GM12873 (cell line): Measurements from ENCODE around the gene VAT1.

Experiments used
- TF ChIP-seq, protein P1 (sequence below): IDR thresholded peaks from 2 replicates; pipeline ENCODE4 v1.5.1; 2012; ENCODE audit warnings: low read depth, mild to moderate bottlenecking, moderate library complexity, low read length, control low read depth; ENCODE audit not compliant: insufficient read depth; ENCODE audit errors: missing control alignments

Gene VAT1

DNA sequence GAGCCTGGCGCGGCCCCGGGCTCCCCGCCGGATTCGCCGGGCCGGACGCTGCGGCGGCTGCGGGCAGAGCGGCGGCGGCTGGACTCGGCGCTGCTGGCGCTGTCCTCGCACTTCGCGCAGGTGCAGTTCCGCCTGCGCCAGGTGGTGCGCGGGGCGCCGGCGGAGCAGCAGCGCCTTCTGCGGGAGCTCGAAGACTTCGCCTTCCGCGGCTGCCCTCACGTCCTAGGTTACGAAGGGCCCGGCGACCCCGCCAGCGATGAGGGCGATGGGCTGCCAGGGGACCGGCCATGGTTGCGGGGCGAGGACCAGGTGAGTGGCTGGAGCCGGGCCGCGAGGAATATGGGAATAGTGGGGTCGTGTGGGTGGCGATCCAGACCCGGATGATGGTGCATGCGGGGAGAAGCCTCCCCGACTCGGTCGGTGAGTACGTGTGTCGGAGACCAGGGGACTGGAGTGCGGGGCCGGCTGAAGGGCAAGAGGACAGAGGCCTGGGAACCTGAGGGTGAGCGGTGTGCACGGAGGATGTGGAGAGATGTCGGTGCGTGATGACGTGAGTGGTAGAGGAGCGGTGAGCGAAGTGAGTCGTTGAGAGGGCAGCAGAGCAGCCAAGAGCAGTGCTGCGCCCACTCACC, 41.3 kb downstream of the VAT1 start:
- TF ChIP-seq, protein P1, sequence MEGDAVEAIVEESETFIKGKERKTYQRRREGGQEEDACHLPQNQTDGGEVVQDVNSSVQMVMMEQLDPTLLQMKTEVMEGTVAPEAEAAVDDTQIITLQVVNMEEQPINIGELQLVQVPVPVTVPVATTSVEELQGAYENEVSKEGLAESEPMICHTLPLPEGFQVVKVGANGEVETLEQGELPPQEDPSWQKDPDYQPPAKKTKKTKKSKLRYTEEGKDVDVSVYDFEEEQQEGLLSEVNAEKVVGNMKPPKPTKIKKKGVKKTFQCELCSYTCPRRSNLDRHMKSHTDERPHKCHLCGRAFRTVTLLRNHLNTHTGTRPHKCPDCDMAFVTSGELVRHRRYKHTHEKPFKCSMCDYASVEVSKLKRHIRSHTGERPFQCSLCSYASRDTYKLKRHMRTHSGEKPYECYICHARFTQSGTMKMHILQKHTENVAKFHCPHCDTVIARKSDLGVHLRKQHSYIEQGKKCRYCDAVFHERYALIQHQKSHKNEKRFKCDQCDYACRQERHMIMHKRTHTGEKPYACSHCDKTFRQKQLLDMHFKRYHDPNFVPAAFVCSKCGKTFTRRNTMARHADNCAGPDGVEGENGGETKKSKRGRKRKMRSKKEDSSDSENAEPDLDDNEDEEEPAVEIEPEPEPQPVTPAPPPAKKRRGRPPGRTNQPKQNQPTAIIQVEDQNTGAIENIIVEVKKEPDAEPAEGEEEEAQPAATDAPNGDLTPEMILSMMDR = peak; percentile 29

DNA sequence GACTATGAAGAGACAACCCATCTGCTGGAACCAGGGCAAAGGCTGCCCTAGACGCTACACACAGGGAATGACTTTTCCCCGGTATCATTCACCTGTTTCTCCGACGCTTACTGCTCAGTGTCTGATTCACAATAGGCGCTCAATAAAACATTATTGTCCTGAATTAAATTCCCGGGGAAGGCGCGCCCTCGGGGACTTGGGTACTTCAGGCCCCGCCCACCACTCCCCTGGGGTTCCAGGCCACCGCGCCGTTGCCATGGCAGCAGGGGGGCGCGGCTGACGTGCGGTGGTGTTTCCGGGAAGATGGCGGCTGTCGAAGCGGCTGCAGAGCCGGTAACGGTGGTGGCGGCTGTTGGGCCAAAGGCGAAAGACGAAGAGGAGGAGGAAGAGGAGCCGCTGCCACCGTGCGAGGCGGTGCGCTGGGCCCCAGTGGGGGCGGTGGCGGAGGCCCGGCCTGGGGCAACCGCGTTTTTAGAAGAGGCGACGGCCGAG, 41.9 kb downstream of the VAT1 start, which contains the start of gene RUNDC1:
Gene RUNDC1 (plus strand): TSS at position 292 of the 492 bp plus-strand sequence. CDS start 12 bp downstream, at position 304.
- TF ChIP-seq, protein P1 = no peak

DNA sequence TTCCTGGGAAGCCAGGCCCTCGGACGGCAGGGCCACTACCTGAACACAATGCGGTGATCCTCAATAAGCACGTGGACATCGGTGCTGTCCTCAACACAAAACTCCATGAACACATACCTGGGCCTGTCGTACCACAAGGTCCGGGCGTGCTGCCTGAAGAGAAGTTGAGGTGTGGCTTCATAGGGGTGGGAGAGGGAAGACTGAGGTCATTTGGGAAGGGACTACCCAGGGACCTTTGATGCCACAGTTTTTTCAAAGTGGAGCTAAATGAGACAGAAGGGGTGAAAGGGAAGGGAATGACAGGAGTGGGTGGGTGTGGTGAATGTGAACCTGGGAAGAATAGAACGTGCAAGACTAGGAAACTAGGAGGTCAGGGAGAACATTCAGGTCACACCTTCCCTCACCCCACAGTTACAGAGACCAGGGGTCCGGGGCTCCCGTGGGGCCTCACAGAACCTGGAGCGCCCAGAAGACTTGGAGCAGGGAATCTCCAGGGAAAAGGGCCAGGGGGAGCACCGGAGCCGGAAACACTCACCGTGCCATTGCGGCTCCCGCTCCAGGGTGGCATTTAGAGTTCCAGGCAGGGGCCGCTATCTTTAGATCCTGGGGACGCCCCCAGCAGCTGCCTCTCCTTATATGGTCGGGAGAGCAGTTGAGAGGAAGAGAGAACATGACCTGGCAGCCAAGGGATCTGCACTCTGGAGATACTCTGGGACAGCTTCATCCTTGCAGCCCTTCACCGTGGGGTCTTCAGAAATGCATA, 42.5 kb downstream of the VAT1 start, which contains the start of gene PTGES3L:
Gene PTGES3L (minus strand): TSS at position 570 of the 763 bp plus-strand sequence. CDS start 27 bp downstream, at position 543.
- TF ChIP-seq, protein P1 = no peak

DNA sequence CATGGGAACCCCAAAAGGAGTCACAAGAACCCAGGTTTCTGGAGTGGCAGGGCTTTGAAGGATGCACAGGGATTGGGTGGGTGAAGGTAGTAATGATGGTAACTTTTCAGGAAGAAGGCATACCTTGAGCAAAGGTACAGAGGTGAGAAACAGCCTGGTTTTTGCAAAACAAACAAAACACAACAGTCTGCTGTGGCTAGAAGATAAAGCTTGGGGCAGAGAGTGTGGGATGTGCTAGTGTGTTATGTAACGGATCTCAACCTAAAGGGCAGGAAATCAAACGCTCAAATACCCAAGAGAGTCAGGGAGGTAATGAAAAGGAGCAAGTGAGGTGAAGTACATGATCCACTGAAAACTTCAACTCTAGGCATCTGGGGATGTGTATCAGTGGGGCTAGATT, 46.9 kb downstream of the VAT1 start:
- TF ChIP-seq, protein P1 = no peak

DNA sequence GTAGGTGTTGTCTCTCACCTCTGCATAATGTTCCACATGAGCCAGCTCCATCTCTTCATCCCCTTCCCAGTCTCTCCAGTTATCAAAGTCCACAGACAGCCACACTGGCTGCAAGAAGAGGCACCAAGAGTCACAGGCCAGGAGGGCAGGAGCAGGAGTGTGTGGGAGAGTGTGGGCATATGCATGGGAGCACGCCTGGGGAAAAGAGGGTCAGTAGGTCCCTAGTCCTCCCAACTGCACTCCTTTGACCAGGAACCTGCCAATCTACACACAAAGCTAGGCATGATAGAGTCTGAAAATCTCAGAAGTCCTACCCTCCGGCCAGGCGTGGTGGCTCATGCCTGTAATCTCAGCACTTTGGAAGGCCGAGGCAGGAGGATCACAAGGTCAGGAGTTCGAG, 50.6 kb downstream of the VAT1 start:
- TF ChIP-seq, protein P1 = no peak

DNA sequence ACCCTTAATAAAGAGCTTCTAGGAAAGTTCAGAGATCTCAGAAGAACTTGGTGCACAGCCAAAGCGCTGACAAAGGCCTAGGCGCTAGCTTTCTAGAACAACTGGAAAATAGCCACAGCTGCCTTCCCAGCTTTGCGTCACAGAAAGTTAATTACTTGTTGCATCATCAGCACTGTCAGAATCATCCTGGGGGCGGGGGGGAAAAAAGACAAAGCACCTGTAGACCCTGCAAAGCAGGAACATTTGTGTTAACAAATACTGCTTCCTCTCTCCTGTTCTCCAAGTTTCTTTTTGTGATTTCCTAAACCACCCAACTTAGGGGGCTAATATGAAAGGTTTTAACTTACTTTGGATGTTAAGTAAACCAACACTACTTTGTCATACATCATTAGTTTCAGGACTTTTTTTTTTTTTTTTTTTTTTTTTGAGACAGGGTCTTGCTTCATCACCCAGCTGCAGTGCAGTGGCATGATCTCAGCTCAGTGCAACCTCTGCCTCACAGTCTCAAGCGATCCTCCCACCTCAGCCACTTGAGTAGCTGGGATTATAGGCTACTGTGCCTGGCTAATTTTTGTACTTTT, 53.1 kb downstream of the VAT1 start:
- TF ChIP-seq, protein P1 = no peak

DNA sequence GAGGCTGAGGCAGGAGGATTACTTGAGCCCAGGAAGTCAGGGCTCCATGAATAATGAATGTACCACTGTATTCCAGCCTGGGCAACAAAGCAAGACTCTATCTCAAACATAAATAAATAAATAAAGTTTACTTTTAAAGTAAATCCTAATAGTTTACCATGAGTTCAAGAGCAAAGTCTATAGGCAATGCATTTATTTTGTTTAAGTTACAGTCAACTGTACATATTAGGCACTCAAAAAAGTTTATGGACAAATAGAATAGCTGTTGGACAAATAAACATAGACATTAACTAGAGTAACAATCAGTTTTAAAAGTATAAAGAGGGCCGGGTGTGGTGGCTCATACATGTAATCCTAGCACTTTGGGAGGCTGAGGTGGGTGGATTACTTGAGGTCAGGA, 54.3 kb downstream of the VAT1 start:
- TF ChIP-seq, protein P1 = no peak
